Keratinocyte (primary cell): ENCODE measurements around the gene PLXND1.
"Not testable (repeated sequence)": the region's sequence is repeated elsewhere in the genome, so short reads cannot be mapped to it uniquely, and the experiment has no call there.

Experiments used
- CTCF ChIP-seq, 3 experiments: IDR thresholded peaks in 1 of 3; conservative IDR thresholded peaks in 1 of 3; optimal IDR thresholded peaks in 1 of 3; 2 replicates in 2 of 3; 3 replicates in 1 of 3; pipeline versions ENCODE3 to v1.5.1; 2011; ENCODE audit warnings: low read length in 3 of 3, mild to moderate bottlenecking in 3 of 3, moderate library complexity in 2 of 3, control low read depth in 1 of 3, inconsistent platforms in 1 of 3; ENCODE audit not compliant: insufficient read depth in 2 of 3; ENCODE audit errors: extremely low read depth in 1 of 3
- EZH2 ChIP-seq: IDR thresholded peaks from one replicate; pipeline ENCODE4 v1.6.1; 2012; ENCODE audit warnings: inconsistent platforms, mild to moderate bottlenecking, low read length, moderate library complexity

- TF ChIP-seq CTCF (optimal IDR thresholded peaks at IDR 0.05 in 1 of 3, IDR thresholded peaks at IDR 0.05 in 1 of 3, conservative IDR thresholded peaks at IDR 0.05 in 1 of 3; ENCODE audit: extremely low read depth in 1 of 3, insufficient read depth in 2 of 3, low read length in 3 of 3); EZH2: not testable (repeated sequence)
Measured at GRCh38 chr3:129545951-129546350, 60.5 kb downstream of the PLXND1 start.
